NB4 (cell line): ENCODE data around the gene SSNA1.

ENCODE experiments used
- CTCF ChIP-seq: IDR thresholded peaks from one replicate; pipeline ENCODE4 v1.5.1; 2012; ENCODE audit warnings: low read depth, low read length
- MAX ChIP-seq: IDR thresholded peaks from 2 replicates; pipeline ENCODE4 v1.6.1; 2011; ENCODE audit warnings: low read depth, low read length
- MYC ChIP-seq: IDR thresholded peaks from 2 replicates; pipeline ENCODE4 v1.6.1; 2011; ENCODE audit warnings: low read depth, low read length
- POLR2A ChIP-seq: IDR thresholded peaks from 2 replicates; pipeline ENCODE4 v1.6.1; 2011; ENCODE audit warnings: mild to moderate bottlenecking; ENCODE audit not compliant: insufficient read length; ENCODE audit errors: extremely low read depth

GRCh38 chr9:137185921-137186320 is 2.6 kb upstream of the SSNA1 start:
- TF ChIP-seq POLR2A (no peak), CTCF (no peak), MYC (no peak), MAX (no peak)
